ENCODE data around the gene KIAA1191. TPM values are rescaled to one million over a fixed set of nuclear protein-coding genes. Genes with fewer than 3 reads are reported as not detected.

The KIAA1191 gene
- total and polyA plus RNA-seq, 2 of the 8 experiments (the other 6 are each of a cell fraction or from before 2014, with no cell fraction given): 86.4 to 88.0 TPM

DNA sequence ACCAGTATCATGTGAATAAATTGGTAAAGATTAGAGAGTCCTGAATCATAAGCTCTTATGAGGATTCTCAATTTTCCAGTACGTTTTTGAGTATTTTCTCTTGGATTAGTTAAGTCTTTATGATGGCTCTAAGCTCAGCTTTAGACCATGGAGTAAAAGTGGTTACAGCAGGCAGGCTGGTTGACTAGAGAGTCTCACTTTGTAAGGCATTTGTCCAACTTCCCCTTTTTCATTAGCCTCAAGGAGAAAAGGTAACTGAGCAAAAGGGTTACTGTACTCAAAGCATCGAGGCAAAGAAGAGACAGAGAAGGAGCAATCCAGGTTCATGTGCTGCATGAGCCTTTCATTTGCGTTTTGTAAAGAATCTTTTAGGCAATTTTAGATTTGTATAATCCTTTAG lies 18.3 kb upstream of the KIAA1191 start:
- FAIRE-seq (no peak), DNase-seq (ENCODE audit: low read depth in 1 of 2, low spot score in 2 of 2) (no peak)
- H3K23ac ChIP-seq (ENCODE audit: insufficient read length): no peak overlapping the region
- CTCF ChIA-PET (ENCODE audit: partially characterized antibody): interaction anchor here (0.9 kb wide), 1 partner anchor 60 kb away, joined by 3 read pairs; no protein-coding TSS in a partner anchor
- no peaks in the 10 kb centered on the region for H3K27me3 ChIP-seq (replicated peaks in 1 of 4; ENCODE audit: control insufficient read depth in 3 of 4, extremely low read depth in 1 of 4, insufficient read depth in 3 of 4, low read length in 3 of 4)
- no peak overlapping the region for H4K8ac ChIP-seq (ENCODE audit: extremely low read depth, insufficient read depth, low read length)
- H3K14ac ChIP-seq (ENCODE audit: insufficient read length): no peak overlapping the region
- no peak overlapping the region for H2BK20ac ChIP-seq (ENCODE audit: low read length)
- H2BK15ac ChIP-seq (ENCODE audit: low read length): no peak overlapping the region
- 91% methylated on average over 3 of the region's 3 CpGs; no CpG with 5 or more reads in 1 of the 2 experiments for WGBS, 2 experiments (ENCODE audit: extremely low coverage in 1 of 2, insufficient coverage in 1 of 2, insufficient read length in 1 of 2, insufficient replicate concordance in 2 of 2, low coverage in 1 of 2, low lambda C conversion rate in 2 of 2, missing lambda C conversion rate in 1 of 2)
- no peak overlapping the region for H3K9ac ChIP-seq (replicated peaks in 1 of 4; ENCODE audit: extremely low read depth in 1 of 4, low read depth in 3 of 4, low read length in 3 of 4)
- H2AK5ac ChIP-seq (ENCODE audit: low read depth, low read length): no peak overlapping the region
- H4K5ac ChIP-seq (ENCODE audit: insufficient read length, low read depth, low read length): no peak overlapping the region
- peaks cover 3 to 4% of the 10 kb centered on the region in 2 experiments for H4K20me1 ChIP-seq (replicated peaks in 1 of 2; ENCODE audit: control insufficient read depth in 1 of 2, insufficient read depth in 2 of 2, low read length in 2 of 2)
- POLR2A ChIA-PET (ENCODE audit: partially characterized antibody): interaction anchor here (0.6 to 2.5 kb wide), 2 partner anchors 75 to 156 kb away, joined by 4 to 7 read pairs; no protein-coding TSS in a partner anchor
- no peak overlapping the region for H2BK120ac ChIP-seq (replicated peaks; ENCODE audit: low read depth, low read length)
- no peak overlapping the region for H3K18ac ChIP-seq (ENCODE audit: extremely low read depth, low read length)
- no peak overlapping the region for H2AFZ ChIP-seq (ENCODE audit: low read length)
- no peak overlapping the region for H3K56ac ChIP-seq (replicated peaks; ENCODE audit: insufficient read length, low read depth, low read length)
- H3K4me2 ChIP-seq (ENCODE audit: insufficient read depth in 1 of 2, low read depth in 2 of 2, low read length in 2 of 2): no peak overlapping the region
- H3K23me2 ChIP-seq (ENCODE audit: low read depth, low read length): peaks cover 2% of the 10 kb centered on the region; the same call in 1 of the 2 replicates
- H2BK12ac ChIP-seq (ENCODE audit: low read depth, low read length): no peak overlapping the region
- no peaks in the 10 kb centered on the region for H3K9me3 ChIP-seq (ENCODE audit: insufficient read depth in 2 of 2, low read depth in 1 of 2, low read length in 1 of 2)
- no peak overlapping the region for H3K4me3 ChIP-seq (ENCODE audit: extremely low read depth in 1 of 4, insufficient read depth in 2 of 4, low read depth in 3 of 4, low read length in 4 of 4)
- no peak overlapping the region for H3K27ac ChIP-seq (ENCODE audit: low read depth, low read length)
- no peak overlapping the region for H3K4ac ChIP-seq (replicated peaks; ENCODE audit: insufficient read length, low read depth, low read length)
- peaks cover 18 to 36% (median 28%) of the 10 kb centered on the region in 4 experiments; a peak in 7 of 8 replicates for H3K36me3 ChIP-seq (ENCODE audit: control insufficient read depth in 2 of 4, insufficient read depth in 4 of 4, low read length in 3 of 4)
- H3K79me2 ChIP-seq (ENCODE audit: control insufficient read depth in 1 of 2, insufficient read depth in 2 of 2, low read length in 2 of 2): no peaks in the 10 kb centered on the region
- H3K4me1 ChIP-seq (replicated peaks in 1 of 4; ENCODE audit: control insufficient read depth in 3 of 4, insufficient read depth in 4 of 4, low read length in 3 of 4): no peaks in the 10 kb centered on the region
- no peak overlapping the region for H4K91ac ChIP-seq (replicated peaks; ENCODE audit: insufficient read length, low read length)
- no peak overlapping the region for H2BK5ac ChIP-seq (ENCODE audit: low read depth, low read length)
- no peaks in the 10 kb centered on the region for H3K79me1 ChIP-seq (ENCODE audit: low read depth, low read length)
- TF ChIP-seq TCF12 (IDR thresholded peaks at IDR 0.05; ENCODE audit: low read depth, low read length): no peak
- TF ChIP-seq RAD21 (IDR thresholded peaks at IDR 0.05 in 1 of 2, conservative IDR thresholded peaks at IDR 0.05 in 1 of 2; ENCODE audit: low read depth in 2 of 2, low read length in 2 of 2): no peak
- TF ChIP-seq SP1 (IDR thresholded peaks at IDR 0.05; ENCODE audit: low read depth, low read length): no peak
- no peak for TF ChIP-seq PHF8 (conservative IDR thresholded peaks at IDR 0.05; ENCODE audit: low read depth, low read length)
- no peak for TF ChIP-seq EZH2 (IDR thresholded peaks at IDR 0.05; ENCODE audit: low read depth, low read length, severe bottlenecking)
- TF ChIP-seq EP300 (IDR thresholded peaks at IDR 0.05; ENCODE audit: borderline replicate concordance in 1 of 2, low read depth in 2 of 2, low read length in 2 of 2): no peak
- no peak for TF ChIP-seq KDM5A (IDR thresholded peaks at IDR 0.05; ENCODE audit: low read length)
- no peak for TF ChIP-seq POU5F1 (IDR thresholded peaks at IDR 0.05; ENCODE audit: low read depth, low read length)
- no peak for TF ChIP-seq TAF1 (IDR thresholded peaks at IDR 0.05; ENCODE audit: low read depth, low read length)
- no peak for TF ChIP-seq EGR1 (IDR thresholded peaks at IDR 0.05; ENCODE audit: borderline replicate concordance, low read depth, low read length)
- TF ChIP-seq TAF7 (optimal IDR thresholded peaks at IDR 0.05; ENCODE audit: borderline replicate concordance, low read depth, low read length): no peak
- no peak for TF ChIP-seq SAP30 (IDR thresholded peaks at IDR 0.05; ENCODE audit: insufficient read depth, insufficient replicate concordance, low read length)
- TF ChIP-seq FOSL1 (IDR thresholded peaks at IDR 0.05; ENCODE audit: insufficient read depth, low read depth, low read length): no peak
